Measurements from ENCODE around the gene SSTR1.

SSTR1 gene

DNA sequence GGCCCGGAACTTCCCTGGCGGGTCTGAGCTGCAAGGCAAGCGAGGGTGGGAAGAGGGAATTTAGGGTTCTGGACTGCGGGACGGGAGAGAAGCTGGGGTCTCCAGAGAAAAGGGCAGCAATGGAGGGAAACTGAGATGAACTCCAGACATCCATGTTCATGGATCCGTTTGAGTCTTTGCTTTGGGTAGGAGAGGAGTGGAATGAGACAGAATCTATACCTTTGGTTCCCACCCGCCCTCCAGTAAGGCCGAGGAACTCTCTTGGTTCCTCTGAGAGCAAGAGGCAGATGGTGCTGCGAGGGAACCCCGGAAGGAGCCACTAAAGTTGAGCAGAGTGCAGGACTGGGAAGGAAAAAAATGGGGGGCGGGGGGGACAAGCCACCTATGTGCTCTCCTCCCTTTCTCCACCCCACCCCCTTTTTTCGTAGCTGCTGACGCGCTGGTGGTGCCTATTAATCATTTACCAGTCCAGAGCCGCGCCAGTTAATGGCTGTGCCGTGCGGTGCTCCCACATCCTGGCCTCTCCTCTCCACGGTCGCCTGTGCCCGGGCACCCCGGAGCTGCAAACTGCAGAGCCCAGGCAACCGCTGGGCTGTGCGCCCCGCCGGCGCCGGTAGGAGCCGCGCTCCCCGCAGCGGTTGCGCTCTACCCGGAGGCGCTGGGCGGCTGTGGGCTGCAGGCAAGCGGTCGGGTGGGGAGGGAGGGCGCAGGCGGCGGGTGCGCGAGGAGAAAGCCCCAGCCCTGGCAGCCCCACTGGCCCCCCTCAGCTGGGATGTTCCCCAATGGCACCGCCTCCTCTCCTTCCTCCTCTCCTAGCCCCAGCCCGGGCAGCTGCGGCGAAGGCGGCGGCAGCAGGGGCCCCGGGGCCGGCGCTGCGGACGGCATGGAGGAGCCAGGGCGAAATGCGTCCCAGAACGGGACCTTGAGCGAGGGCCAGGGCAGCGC lies 1.2 kb downstream of the SSTR1 start:
- peaks cover 74% of the 10 kb centered on the region for H3K27me3 Mint-ChIP-seq (ENCODE audit: low read depth)
- H3K4me1 Mint-ChIP-seq (ENCODE audit: low read depth) = peaks cover 5% of the 10 kb centered on the region
- H3K36me3 Mint-ChIP-seq (ENCODE audit: low read depth) = no peaks in the 10 kb centered on the region
- no peaks in the 10 kb centered on the region for H3K9me3 Mint-ChIP-seq
- H3K27ac Mint-ChIP-seq = no peak overlapping the region
- no peak overlapping the region for H3K4me3 Mint-ChIP-seq

DNA sequence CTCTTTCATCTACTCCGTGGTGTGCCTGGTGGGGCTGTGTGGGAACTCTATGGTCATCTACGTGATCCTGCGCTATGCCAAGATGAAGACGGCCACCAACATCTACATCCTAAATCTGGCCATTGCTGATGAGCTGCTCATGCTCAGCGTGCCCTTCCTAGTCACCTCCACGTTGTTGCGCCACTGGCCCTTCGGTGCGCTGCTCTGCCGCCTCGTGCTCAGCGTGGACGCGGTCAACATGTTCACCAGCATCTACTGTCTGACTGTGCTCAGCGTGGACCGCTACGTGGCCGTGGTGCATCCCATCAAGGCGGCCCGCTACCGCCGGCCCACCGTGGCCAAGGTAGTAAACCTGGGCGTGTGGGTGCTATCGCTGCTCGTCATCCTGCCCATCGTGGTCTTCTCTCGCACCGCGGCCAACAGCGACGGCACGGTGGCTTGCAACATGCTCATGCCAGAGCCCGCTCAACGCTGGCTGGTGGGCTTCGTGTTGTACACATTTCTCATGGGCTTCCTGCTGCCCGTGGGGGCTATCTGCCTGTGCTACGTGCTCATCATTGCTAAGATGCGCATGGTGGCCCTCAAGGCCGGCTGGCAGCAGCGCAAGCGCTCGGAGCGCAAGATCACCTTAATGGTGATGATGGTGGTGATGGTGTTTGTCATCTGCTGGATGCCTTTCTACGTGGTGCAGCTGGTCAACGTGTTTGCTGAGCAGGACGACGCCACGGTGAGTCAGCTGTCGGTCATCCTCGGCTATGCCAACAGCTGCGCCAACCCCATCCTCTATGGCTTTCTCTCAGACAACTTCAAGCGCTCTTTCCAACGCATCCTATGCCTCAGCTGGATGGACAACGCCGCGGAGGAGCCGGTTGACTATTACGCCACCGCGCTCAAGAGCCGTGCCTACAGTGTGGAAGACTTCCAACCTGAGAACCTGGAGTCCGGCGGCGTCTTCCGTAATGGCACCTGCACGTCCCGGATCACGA lies 2.2 kb downstream of the SSTR1 start:
- Mint-ChIP-seq H3K27me3 (ENCODE audit: low read depth) (peaks cover 73% of the 10 kb centered on the region), H3K4me3 (no peak overlapping the region), H3K9me3 (no peaks in the 10 kb centered on the region), H3K36me3 (ENCODE audit: low read depth) (no peaks in the 10 kb centered on the region), H3K27ac (no peak overlapping the region), H3K4me1 (ENCODE audit: low read depth) (peaks cover 5% of the 10 kb centered on the region)

DNA sequence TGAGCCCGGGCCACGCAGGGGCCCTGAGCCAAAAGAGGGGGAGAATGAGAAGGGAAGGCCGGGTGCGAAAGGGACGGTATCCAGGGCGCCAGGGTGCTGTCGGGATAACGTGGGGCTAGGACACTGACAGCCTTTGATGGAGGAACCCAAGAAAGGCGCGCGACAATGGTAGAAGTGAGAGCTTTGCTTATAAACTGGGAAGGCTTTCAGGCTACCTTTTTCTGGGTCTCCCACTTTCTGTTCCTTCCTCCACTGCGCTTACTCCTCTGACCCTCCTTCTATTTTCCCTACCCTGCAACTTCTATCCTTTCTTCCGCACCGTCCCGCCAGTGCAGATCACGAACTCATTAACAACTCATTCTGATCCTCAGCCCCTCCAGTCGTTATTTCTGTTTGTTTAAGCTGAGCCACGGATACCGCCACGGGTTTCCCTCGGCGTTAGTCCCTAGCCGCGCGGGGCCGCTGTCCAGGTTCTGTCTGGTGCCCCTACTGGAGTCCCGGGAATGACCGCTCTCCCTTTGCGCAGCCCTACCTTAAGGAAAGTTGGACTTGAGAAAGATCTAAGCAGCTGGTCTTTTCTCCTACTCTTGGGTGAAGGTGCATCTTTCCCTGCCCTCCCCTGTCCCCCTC lies 3.0 kb downstream of the SSTR1 start:
- Mint-ChIP-seq H3K9me3 (no peaks in the 10 kb centered on the region), H3K4me3 (no peak overlapping the region), H3K4me1 (ENCODE audit: low read depth) (peaks cover 5% of the 10 kb centered on the region), H3K27me3 (ENCODE audit: low read depth) (peaks cover 67% of the 10 kb centered on the region), H3K27ac (no peak overlapping the region), H3K36me3 (ENCODE audit: low read depth) (no peaks in the 10 kb centered on the region)

DNA sequence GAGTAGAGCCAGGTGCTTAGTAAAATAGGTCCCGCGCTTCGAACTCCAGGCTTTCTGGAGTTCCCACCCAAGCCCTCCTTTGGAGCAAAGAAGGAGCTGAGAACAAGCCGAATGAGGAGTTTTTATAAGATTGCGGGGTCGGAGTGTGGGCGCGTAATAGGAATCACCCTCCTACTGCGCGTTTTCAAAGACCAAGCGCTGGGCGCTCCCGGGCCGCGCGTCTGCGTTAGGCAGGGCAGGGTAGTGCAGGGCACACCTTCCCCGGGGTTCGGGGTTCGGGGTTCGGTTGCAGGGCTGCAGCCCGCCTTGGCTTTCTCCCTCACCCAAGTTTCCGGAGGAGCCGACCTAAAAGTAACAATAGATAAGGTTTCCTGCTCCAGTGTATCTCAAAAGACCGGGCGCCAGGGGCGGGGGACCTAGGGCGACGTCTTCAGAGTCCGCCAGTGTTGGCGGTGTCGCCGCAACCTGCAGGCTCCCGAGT lies 3.6 kb downstream of the SSTR1 start:
- Mint-ChIP-seq H3K4me3 (no peak overlapping the region), H3K27me3 (ENCODE audit: low read depth) (peaks cover 62% of the 10 kb centered on the region), H3K27ac (no peak overlapping the region), H3K9me3 (no peaks in the 10 kb centered on the region), H3K4me1 (ENCODE audit: low read depth) (peaks cover 5% of the 10 kb centered on the region), H3K36me3 (ENCODE audit: low read depth) (no peaks in the 10 kb centered on the region)

DNA sequence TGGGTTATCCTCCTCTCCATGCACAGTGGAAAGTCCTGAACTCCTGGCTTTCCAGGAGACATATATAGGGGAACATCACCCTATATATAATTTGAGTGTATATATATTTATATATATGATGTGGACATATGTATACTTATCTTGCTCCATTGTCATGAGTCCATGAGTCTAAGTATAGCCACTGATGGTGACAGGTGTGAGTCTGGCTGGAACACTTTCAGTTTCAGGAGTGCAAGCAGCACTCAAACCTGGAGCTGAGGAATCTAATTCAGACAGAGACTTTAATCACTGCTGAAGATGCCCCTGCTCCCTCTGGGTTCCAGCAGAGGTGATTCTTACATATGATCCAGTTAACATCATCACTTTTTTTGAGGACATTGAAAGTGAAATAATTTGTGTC lies 4.4 kb downstream of the SSTR1 start:
- no peaks in the 10 kb centered on the region for H3K36me3 Mint-ChIP-seq (ENCODE audit: low read depth)
- peaks cover 5% of the 10 kb centered on the region for H3K4me1 Mint-ChIP-seq (ENCODE audit: low read depth)
- H3K4me3 Mint-ChIP-seq = no peak overlapping the region
- H3K9me3 Mint-ChIP-seq = no peaks in the 10 kb centered on the region
- H3K27me3 Mint-ChIP-seq (ENCODE audit: low read depth) = peaks cover 55% of the 10 kb centered on the region
- H3K27ac Mint-ChIP-seq = no peak overlapping the region

DNA sequence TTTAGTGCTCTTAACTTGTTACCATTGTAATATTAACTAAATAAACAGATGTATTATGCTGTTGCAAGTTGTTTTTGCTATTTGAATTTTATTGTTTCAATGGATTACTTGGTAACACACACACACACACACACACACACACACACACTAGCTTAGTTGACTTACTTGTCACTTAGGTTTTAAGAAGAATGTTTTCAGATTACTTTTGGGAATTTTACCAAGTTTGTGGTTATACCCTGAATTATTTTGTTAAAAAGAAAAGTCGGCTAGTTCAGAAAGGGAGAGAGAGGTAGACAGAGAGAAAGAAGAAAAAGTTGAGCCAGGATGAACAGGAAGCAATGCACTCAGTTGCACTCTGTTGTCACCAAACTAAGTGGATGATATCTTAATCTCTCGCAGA lies 5.3 kb downstream of the SSTR1 start:
- H3K27me3 Mint-ChIP-seq (ENCODE audit: low read depth) = peaks cover 46% of the 10 kb centered on the region
- no peak overlapping the region for H3K4me3 Mint-ChIP-seq
- no peak overlapping the region for H3K27ac Mint-ChIP-seq
- H3K36me3 Mint-ChIP-seq (ENCODE audit: low read depth) = no peaks in the 10 kb centered on the region
- no peaks in the 10 kb centered on the region for H3K9me3 Mint-ChIP-seq
- H3K4me1 Mint-ChIP-seq (ENCODE audit: low read depth) = peaks cover 5% of the 10 kb centered on the region

DNA sequence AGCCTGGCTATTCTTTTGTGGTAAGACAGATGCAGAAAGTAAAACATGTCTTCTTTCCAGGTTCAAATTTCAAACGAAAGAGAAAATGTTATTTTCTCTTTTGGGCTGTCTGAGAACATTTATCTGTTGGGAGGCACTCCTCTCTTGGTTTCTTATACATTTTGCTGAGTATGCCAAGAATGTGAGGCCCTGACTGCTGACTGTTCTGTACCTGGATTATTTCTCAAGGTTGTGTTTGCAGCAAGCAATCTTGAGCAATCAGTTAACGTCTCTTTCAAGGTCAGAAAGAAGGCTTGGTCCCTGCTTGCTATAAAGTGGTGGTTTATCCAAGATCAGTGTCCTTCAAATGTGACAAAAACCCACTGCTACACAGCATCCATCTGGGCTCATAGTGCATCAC lies 9.8 kb downstream of the SSTR1 start:
- Mint-ChIP-seq H3K36me3 (ENCODE audit: low read depth) (no peaks in the 10 kb centered on the region), H3K4me3 (no peak overlapping the region), H3K27me3 (ENCODE audit: low read depth) (peaks cover 8% of the 10 kb centered on the region), H3K9me3 (no peaks in the 10 kb centered on the region), H3K4me1 (ENCODE audit: low read depth) (no peaks in the 10 kb centered on the region), H3K27ac (no peak overlapping the region)

DNA sequence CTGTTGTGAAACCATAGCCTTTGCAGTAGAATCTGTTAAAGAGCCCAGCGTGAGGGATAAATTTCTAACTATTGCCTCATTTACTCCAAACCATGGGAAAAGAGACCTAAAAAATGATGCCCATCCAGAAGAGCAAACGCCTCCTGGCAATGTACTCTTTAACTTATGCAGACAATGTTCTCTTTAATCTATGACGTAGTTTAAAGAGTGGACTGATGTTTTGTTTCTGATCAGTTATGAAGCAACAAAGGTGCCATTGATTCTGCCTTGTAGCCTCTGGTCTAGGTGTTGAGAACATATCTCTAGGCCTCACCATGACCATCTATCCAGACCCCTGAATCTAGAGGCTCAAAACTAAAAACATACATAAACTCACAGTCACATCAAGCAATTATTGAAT lies 13.4 kb downstream of the SSTR1 start:
- Mint-ChIP-seq H3K9me3 (no peaks in the 10 kb centered on the region), H3K4me3 (no peak overlapping the region), H3K27ac (no peak overlapping the region), H3K36me3 (ENCODE audit: low read depth) (no peaks in the 10 kb centered on the region), H3K4me1 (ENCODE audit: low read depth) (no peaks in the 10 kb centered on the region), H3K27me3 (ENCODE audit: low read depth) (no peaks in the 10 kb centered on the region)

DNA sequence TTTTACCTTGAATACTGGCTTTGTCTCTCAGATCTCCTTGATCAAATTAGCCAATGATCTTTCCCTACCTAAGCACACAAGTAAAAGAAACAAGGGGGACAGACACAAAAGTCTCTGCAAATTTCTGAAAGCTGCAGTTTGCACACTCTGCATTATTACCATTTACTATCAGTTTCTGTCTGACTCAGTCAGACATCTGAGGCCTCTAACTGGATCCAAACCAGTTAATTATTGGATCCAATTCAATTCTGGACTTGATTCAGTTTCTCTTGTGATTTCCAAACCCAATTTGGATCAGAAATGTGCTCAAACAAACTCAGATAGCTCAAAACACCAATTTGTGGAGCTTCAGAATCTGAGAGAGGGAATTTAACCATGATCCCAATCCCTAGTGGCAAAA lies 16.6 kb downstream of the SSTR1 start:
- Mint-ChIP-seq H3K27me3 (ENCODE audit: low read depth) (no peaks in the 10 kb centered on the region), H3K36me3 (ENCODE audit: low read depth) (no peaks in the 10 kb centered on the region), H3K27ac (no peak overlapping the region), H3K9me3 (no peaks in the 10 kb centered on the region), H3K4me3 (no peak overlapping the region), H3K4me1 (ENCODE audit: low read depth) (no peaks in the 10 kb centered on the region)

DNA sequence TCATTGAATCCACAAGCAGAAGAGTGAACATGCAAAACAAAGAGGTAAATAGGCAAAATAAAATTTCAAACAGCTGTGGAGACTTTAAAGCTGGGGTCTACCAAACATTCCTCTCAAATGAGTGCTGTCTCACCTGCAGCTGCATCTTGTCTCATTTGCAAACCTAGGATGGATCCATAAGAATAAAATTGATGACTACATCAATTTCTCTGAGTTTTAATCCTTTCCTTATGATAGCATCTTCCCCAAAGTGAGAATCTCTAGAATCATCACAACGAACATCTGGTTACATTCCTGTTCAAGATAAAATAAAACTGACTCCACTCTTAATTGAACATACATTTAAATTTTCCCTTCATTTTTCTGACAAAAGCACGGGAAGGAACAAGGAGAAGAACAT lies 18.2 kb downstream of the SSTR1 start:
- H3K36me3 Mint-ChIP-seq (ENCODE audit: low read depth) = no peaks in the 10 kb centered on the region
- no peaks in the 10 kb centered on the region for H3K9me3 Mint-ChIP-seq
- H3K27ac Mint-ChIP-seq = no peak overlapping the region
- H3K27me3 Mint-ChIP-seq (ENCODE audit: low read depth) = no peaks in the 10 kb centered on the region
- H3K4me1 Mint-ChIP-seq (ENCODE audit: low read depth) = no peaks in the 10 kb centered on the region
- no peak overlapping the region for H3K4me3 Mint-ChIP-seq

DNA sequence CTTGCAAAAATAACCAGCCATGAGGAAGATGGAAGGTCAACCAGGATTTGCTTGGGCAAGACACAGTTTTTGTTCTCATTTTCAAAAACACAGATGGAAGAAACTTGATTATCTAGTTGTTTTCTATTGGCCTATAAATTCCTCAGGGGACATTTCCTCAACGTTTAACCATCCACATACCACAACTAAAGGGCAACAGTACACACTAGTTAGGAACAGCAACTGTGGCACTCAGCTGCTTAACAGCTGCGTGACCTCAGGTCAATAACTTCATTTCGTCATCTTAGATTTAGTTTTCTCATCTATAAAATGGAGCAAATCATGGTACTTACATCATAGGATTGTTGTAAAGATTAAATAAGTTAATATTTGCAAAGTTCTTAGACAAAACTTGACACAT lies 18.7 kb downstream of the SSTR1 start:
- no peaks in the 10 kb centered on the region for H3K27me3 Mint-ChIP-seq (ENCODE audit: low read depth)
- H3K9me3 Mint-ChIP-seq = no peaks in the 10 kb centered on the region
- H3K36me3 Mint-ChIP-seq (ENCODE audit: low read depth) = no peaks in the 10 kb centered on the region
- no peak overlapping the region for H3K4me3 Mint-ChIP-seq
- H3K4me1 Mint-ChIP-seq (ENCODE audit: low read depth) = no peaks in the 10 kb centered on the region
- H3K27ac Mint-ChIP-seq = no peak overlapping the region

DNA sequence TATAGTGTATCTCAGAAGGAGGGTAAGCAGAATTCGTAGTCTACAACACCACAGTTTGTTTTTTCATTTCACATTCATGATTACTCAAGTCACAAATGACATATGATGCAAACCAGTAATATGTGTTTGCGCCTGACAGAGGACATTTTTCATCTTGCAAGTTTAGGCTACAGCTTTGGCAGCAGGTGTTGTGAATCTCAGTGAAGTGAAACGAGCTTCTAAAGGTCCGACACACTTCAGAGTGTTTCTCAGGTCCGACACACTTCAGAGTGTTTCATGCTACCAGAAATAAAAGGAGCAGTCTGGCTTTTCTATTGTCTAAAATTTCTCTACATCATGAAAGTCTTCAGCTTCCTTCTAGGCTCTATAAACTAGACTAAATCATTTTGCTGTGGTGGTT lies 25.5 kb downstream of the SSTR1 start:
- Mint-ChIP-seq H3K27ac (no peak overlapping the region), H3K4me1 (ENCODE audit: low read depth) (no peaks in the 10 kb centered on the region), H3K27me3 (ENCODE audit: low read depth) (no peaks in the 10 kb centered on the region), H3K36me3 (ENCODE audit: low read depth) (no peaks in the 10 kb centered on the region), H3K4me3 (no peak overlapping the region), H3K9me3 (no peaks in the 10 kb centered on the region)

DNA sequence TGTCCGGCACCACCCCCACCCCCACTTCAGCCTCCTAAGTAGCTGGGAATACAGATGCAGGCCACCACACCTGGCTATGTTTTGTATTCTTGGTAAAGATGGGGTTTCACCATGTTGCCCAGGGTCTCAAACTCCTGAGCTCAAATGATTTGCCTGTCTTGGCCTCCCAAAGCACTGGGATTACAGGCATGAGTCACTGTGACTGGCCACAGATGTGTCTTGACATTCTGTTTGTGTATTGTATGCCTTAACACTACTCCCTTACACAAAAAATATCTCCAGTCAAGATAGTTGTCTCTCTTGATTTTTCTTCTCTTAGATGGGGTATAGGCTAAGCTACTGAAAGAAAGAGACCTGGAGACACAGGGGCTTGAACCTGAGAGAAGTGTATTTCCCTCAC lies 30.6 kb downstream of the SSTR1 start:
- no peaks in the 10 kb centered on the region for H3K36me3 Mint-ChIP-seq (ENCODE audit: low read depth)
- no peak overlapping the region for H3K27ac Mint-ChIP-seq
- no peak overlapping the region for H3K4me3 Mint-ChIP-seq
- H3K27me3 Mint-ChIP-seq (ENCODE audit: low read depth) = no peaks in the 10 kb centered on the region
- H3K4me1 Mint-ChIP-seq (ENCODE audit: low read depth) = no peaks in the 10 kb centered on the region
- H3K9me3 Mint-ChIP-seq = no peaks in the 10 kb centered on the region

DNA sequence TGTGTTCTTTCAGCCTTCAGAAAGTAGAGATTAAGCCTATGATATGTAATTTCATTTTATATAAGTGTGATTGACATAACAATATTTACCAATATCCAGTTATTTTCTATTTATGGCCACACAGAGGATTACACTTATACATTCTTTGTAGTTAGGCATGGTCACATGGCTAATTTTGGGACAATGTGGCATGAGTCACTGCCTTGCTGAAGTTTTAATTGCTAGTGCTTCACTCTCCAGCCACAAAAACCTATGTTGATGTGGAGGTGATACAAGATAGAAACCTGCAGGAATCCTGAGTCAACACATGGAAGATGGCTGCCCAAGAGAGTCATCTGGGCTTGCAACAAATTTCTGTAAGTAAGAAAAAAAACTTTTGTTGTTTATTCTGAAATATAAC lies 31.2 kb downstream of the SSTR1 start:
- Mint-ChIP-seq H3K4me1 (ENCODE audit: low read depth) (no peaks in the 10 kb centered on the region), H3K4me3 (no peak overlapping the region), H3K27ac (no peak overlapping the region), H3K36me3 (ENCODE audit: low read depth) (no peaks in the 10 kb centered on the region), H3K27me3 (ENCODE audit: low read depth) (no peaks in the 10 kb centered on the region), H3K9me3 (no peaks in the 10 kb centered on the region)

Measured in T-helper 1 cell treated with Interleukin-12 subunit alpha and Interleukin-12 subunit beta and Interleukin-4 antibody, amounts not matched to agents 30 μg/mL and 1 μg/mL, for 36 hours (primary cell).